Stimulated activated CD4-positive, alpha-beta T cell treated with anti-CD3 and anti-CD28 coated beads, Interleukin-1b, Interleukin-23, amount 100 ng/mL, for 1 hour (primary cell): ENCODE data around the gene SEMA4D.
"Not testable (repeated sequence)": the region's sequence is repeated elsewhere in the genome, so short reads cannot be mapped to it uniquely, and the experiment has no call there.

Experiments used
- DNase-seq, 2 donors: peaks; one replicate each; pipeline ENCODE4 v3.0.0-alpha.2; 2020; ENCODE audit warnings: low read depth in 2 of 2

SEMA4D gene

DNA sequence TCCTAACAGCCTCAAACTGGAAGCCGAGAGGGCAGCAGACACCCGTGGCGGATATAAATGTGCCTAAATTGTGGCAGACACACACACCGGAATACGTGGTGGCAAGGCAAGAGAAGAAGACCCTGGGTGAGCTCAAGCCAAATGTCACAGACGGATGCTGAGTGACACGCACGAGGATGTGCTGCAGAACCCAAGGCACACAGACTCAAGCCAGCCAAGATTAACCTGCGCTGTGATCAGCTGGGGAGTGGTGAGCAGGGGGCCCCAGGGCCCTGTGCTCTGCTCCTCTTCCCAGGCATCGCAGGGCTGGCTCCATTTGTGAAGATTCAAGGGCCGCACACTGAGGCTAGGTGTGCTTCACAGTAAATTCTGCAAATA, 16.4 kb downstream of the SEMA4D start:
- no peak for DNase-seq

DNA sequence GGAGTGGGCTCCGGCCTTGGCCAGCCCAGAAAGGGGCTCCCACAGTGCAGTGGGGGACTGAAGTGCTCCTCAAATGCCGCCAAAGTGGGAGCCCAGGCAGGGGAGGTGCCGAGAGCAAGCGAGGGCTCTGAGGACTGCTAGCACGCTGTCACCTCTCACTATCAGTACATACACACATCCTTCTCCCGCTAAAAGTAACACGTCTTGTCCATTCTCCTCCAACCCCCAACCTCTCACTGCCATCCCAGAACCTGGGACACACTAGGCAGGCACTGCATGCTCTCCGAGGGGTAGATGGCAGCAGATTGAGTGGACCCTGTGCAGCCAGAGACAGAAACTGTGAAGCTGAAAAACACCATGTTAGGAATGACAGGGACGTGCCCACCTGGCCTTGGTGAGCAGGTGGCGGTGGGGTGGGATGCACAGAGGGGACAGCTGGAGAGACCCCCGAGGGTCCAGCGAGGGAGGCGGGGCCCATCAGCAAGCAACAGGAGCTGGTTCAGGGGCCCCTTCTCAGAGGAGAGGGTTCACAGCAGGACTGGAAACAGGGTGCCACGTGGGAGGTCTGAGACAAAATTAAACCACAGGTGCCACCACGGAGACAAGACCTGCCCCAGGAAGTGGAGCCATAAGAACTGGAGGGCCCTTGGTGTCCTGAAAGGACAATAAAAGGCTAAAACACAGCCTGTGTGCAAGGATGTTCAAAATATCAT, 16.9 kb downstream of the SEMA4D start:
- no peak for DNase-seq

DNA sequence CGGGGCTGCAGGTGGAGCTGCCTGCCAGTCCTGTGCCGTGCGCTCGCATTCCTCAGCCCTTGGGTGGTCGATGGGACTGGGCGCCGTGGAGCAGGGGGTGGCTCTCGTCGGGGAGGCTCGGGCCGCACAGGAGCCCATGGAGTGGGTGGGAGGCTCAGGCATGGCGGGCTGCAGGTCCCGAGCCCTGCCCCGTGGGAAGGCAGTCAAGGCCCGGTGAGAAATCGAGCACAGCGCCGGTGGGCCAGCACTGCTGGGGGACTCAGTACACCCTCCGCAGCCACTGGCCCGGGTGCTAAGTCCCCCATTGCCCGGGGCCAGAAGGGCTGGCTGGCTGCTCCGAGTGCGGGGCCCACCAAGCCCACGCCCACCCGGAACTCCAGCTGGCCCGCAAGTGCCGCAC, 17.5 kb downstream of the SEMA4D start:
- not testable (repeated sequence) for DNase-seq

DNA sequence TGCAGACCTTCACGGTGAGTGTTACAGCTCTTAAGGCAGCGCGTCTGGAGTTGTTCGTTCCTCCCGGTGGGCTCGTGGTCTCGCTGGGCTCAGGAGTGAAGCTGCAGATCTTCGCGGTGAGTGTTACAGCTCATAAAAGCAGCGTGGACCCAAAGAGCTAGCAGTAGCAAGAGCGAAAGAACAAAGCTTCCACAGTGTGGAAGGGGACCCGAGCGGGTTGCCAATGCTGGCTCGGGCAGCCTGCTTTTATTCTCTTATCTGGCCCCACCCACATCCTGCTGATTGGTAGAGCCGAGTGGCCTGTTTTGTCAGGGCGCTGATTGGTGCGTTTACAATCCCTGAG, 18.3 kb downstream of the SEMA4D start:
- DNase-seq = not testable (repeated sequence)

DNA sequence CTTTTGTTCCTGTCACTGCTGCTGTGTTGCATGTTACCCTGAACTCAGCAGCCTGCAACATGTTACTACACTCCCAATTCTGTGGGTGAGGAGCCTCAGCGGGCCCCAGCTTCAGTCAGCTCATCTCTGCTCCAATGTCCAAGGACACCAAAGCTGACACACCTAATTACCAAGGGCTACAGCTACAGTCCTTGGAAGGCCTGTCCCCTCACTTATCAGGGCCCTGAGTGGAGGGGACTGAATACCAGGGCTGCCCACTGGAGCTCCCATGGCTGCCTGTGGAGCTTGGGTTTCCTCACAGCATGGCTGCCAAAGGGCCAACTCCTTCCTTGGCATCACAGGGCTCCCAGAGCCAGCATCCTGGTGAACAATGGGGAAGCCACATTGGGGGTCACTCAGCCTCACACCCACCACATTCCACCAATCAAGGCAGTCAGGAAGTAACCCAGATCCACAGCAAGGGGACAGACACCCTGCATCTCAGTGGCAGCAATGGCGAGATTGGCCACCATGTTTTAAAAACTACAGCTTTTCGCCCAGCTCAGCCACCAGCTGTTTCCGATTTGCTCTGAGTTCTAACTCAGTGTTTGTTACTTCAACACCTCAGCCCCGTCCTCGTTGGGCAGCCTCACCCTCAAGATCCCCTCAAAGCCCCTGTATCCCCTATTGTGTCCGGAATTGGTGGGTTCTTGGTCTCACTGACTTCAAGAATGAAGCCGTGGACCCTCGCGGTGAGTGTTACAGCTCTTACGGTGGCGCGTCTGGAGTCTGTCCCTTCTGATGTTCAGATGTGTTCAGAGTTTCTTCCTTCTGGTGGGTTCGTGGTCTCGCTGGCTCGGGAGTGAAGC, 18.9 kb downstream of the SEMA4D start:
- no peak for DNase-seq

DNA sequence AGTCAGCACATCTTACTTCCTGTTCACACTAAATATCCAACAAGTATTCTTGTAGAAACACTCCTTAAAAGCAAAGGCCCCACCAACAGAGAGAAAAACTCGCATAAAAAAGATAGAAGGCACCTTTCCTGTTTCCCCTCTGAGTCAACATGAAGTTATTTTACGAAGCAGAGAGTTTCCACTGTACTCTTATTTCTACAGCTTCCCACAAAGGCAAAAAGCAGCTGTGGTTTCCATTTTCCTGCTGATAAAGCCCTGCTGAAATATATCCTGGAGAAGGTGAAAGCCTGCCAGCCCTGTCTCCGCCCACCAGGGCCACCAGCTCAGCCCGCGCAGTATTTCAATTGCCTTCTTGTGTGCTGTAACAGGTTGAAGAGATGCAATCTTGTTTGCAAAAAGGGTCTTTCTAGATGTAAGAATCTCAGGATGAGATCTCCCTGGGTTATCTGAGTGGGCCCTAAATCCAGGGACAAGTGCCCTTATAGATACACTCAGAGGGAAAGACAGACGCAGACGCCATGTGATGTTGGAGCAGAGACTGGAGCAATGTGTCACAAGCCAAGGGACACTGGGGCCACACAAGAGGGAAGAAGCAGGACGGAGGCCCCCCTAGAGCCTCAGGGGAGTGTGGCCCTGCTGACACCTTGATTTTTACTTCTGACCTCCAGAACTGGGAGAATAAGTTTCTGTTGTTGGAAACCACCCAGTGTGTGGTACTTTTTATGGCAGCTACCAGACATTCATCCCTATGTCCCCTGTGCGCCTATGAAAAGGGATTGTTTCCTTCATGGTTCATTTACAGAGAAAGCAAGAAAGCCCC, 19.9 kb downstream of the SEMA4D start:
- DNase-seq = no peak

DNA sequence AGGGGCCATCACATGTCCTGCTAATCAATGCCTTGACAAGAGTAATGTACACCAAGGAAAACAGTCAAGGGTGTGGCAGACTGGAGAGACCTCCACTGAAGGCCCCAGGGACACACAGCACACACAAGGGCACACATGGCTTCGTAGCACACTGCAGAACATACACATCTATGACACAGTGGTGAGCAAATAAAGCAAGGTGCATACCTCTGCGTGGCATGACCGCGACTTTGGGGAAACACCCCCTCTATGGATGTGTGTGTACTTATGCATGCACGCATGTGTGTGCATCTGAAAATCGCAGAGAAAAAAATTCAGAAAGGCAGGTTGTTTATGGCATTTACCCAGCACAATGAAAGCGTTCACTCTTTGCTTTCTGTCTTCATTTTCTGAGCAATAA, 20.5 kb downstream of the SEMA4D start:
- no peak for DNase-seq

DNA sequence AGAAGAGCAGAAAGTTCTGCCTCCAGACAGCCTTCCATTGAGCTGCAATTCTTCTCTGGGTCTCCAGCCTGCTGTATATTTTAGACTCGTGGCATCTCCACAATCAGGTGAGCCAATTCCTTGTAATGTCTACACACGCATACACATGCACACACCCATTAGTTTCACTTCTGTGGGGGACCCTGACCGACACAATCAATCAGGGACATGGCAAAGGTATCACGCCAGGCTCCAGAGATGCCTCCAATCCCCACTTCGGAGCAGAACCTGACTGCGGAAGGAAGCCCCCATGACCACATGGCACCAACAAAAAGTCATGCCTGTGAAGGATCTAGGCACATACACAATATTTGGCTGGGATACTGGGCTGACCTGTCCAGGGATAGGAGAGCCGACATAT, 21.4 kb downstream of the SEMA4D start:
- DNase-seq = no peak

DNA sequence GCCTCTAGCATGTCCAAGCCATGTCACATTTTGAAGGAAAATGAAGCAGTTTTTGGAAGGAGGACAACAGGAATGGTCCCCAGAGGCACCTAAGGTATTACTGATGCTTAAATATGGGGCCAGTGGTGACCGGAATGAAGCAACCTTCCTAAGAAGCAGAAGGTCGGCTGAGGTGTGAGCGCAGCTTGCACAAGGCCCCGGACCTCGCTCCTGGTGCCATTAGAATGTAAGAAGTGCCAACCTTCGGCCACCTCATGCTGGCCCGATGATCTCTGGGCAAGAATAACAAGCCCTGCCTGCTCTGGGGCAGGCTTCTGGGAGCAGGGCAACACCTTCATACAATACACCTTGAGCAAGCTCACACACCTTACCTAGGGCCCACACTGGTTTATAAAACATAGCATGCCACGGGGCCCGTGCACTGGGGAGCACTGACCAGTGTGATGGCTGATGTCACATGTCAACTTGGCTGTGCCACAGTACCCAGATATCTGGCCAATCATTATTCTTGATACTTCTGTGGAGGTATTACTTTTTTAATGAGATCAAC, 21.9 kb downstream of the SEMA4D start:
- no peak for DNase-seq

DNA sequence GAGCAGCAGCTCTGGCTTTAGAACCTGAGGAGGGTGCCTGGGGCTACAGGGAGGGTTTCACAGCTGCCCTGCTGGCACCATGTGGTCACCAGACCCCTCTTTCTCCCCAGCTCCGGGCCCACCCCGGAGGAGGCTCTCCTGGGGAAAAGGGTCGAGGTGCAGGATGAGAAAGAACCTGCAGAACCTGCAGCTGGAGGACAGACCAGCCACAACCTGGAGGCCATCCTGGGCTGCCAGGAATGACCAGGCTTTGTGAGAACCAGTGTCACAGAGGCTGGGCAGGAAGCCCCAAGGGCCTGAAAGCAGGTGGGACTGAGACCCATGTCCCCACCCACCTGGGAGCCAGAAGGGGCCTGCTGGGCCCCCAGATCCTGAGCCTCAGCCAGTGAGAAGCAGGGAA, 23.0 kb downstream of the SEMA4D start:
- no peak for DNase-seq

DNA sequence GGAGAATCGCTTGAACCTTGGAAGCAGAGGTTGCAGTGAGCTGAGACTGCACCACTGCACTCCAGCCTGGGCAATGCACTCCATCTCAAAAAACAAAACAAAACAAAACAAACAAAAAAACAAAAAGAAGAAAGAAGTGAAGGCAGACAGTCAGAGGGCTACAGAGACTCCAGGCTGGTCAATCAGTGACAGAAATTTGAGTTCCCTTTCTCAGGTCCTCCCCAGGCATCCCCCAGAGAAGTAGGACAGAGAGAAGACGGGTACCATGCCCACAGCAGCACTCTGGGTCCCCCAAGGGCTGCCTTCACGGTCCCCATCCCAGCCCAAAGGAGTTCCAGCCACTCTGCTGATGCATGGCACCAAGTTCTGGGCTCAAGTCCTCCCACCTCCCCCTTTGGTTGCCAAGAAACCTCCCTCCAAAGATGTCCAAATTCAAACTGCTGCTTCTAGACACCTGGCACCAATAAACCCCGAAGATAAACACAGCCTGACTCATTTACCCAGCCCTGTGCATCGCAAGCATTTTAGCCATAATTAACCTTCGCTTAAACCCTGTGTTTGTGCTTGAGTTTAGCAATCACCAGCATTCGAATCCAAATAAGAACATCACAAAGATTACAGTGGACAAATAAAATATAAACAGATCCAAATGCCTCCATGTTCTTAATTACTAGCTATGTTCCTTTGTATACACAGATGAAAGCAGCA, 24.0 kb downstream of the SEMA4D start:
- DNase-seq = no peak

DNA sequence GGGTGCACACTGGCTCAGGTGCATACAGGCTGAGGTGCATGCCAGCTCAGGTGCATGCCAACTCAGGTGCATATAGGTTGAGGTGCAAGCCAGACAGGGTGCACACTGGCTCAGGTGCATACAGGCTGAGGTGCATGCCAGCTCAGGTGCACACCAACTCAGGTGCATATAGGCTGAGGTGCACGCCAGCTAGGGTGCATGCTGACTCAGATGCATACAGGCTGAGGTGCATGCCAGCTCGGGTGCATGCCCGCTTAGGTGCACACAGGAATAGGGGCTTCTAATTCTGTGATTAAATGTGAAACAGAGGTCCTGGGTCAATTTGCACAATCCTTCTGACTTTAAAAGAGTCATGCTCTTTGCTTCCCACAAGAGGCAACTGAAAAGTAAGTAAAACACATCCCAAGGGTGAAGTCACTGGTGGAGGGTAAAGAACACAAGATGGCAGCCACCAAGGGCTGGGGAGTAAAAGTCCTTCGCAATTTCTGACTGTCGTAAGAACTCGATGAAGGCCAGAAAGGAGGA, 26.1 kb downstream of the SEMA4D start:
- DNase-seq = not testable (repeated sequence)

DNA sequence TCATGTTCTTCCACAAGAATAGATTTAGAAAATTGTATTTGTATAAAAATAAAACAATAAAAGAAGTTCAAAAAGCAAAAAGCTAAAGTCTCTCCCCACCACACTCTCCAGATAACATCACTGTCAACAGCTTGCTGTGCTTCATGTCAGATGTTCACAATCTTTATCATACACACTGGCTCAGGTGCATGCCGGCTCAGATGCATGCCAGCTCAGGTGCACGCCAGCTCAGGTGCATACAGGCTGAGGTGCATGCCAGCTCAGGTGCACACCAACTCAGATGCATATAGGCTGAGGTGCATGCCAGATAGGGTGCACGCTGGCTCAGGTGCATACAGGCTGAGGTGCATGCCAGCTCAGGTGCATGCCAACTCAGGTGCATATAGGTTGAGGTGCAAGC, 26.5 kb downstream of the SEMA4D start:
- DNase-seq = no peak

DNA sequence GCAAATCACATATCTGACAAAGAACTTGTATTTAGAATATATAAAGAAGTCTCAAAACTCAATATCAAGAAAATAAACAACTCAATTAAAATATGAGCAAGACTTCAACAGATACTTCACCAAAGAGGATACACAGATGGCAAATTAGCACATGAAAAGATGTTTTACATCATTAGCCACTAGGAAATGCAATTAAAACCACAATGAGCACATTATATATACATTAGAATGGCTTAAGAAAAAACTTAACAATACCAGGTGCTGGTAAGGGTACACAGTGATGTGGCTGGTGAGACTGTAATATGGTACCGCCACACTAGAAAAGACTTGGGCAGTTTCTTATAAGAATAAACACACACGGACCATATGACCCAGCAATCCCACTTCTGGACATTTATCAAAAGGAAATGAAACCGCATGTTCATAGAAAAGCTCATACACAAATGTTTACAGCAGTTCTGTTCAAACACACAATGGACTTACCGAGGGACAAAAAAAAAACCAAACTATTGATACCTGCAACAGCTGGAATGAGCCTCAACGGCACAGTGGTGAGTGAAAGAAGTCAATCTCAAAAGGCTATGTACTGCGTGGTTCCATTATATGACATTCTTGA, 27.6 kb downstream of the SEMA4D start:
- no peak for DNase-seq

DNA sequence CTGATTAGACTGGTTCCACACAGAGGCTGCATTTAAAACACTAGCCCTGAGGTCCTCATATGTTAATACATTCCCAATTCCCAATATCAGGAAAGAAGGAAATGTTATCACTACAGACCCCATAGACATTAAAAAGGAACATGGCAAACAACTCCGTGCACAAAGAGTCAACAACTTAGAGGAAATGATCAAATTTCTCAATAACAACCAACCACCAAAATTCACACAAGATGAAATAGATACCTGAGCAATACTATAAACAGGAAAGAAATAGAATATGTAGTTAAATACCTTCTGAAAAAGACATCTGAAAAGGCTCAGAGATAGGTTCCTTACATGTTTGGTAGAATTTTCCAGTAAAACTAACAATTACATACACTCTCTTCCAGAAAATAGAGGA, 28.9 kb downstream of the SEMA4D start:
- no peak for DNase-seq

DNA sequence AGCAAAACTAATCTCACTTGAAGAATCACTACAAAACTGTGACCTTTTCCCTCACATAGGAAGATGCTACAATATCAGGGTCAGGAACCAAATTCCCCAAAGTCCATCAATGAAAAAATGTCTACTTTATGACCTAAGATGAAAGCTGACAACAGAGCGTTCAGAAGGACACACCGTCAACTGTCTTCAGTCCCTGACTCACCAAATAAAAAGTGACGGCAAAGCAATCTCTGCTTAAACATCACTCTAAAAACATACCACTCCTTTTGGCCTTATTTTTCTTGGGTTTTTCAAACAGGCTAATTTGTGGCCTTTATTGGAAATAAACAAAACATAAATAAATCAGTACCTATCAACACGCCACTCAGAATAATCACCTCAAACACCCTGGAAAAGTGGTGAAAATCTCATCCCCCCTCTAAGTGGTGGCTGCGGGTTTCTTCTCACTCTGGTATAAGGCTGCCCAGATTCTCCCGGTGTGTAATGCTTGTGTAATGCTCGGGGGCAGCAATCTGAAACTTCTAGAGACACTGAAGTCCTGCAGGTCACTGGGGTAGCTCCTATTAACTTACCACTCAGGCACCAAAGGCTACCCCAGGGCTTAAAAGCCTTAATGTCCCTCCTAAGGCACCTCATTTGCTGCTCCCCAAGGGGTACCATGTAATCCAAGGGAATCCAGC, 29.5 kb downstream of the SEMA4D start:
- DNase-seq = no peak

DNA sequence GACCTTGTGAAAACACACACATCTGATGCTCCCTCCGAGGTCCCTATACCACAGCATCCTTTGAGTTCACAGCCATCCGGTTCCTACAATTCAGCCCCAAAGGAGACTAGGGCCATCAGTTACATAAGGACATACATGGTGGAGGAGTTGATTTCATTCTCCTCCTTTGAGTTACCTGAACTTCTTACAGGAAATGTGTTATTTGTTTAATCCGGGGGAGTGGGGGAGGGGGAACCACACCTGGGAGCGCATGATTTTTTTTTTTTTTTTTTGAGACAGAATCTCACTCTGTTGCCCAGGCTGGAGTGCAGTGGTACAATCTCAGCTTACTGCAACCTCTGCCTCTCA, 30.7 kb downstream of the SEMA4D start:
- no peak for DNase-seq

DNA sequence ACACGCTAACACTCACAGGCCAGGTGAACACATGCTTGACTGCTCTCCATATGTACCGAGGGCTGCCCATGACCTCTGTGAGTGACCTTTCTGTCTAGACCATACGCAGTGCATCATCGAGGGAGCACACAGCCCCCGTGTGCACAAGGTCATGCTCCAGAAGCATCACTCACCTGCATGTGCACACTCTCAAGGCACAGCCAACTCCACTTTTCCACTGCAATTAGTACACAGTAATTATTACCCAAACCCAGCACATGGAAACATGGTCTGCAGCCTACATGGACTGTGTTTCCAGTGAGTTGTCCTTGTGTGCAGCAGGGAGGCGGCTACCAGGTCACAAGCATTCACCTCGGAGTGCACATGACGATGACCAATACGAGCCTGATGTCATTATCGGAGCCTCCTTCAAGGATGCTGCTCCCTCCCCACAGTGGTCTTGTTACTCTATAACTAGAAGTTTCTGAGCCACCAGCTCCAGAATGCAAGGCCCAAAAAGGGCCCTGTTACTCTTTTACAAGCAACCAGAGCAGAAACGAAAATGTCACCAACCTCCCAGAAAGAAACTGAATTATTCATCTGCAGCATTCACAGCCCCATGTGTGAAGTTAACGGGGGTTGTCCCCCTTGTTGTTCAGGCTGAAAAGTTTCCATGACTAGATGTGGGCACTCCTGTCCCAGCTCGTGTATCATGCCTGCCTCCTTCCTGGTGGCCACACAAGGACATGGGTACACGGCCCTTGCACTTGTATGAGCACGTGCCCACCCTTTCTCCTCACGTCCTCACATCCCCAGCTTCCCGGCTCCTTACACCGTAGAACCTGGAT, 31.2 kb downstream of the SEMA4D start:
- no peak for DNase-seq

DNA sequence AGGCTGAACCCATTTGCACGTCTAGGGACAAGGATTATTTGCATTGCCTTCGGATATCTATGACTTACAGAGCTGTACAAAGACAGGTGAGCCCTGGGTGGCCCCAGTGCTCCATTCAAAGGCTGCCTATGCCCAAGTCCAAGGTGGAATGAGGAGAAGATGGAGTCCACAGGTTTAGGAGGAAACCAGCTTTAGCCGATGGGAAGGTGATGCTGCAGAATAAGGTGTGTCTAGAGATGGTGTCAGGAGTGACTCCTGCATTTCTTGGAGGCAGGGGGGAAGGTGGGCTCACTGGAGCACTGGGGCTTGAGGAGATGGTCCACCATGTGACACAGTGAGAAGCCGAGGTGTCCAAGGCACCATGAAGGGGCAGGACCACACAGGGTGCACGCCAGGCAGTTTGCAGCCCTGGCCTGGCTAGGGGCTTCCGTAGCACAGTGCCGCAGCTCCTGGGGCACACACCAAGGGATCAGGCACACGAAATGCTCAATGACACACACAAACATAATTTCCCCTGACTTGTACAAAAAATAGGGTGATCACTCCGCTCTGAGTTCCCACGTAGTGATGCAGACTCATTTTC, 32.1 kb downstream of the SEMA4D start:
- no peak for DNase-seq
